IMR-90 (cell line): Measurements from ENCODE around the gene TMEM131. TPM values are rescaled to one million over a fixed set of nuclear protein-coding genes. Genes with fewer than 3 reads are reported as not detected.
A peak's percentile ranks its signal among the peaks of the same experiment; 100 is the strongest.

Experiments
- ATAC-seq: fragments of 200-7000 bp; cut with Tn5 transposase; 2 replicates; pipeline ENCODE4 v1.9.1; 2020; ENCODE audit warnings: low read depth, mild to moderate bottlenecking, moderate library complexity
- BruUV-seq: library from RNA; stranded (reverse); fragments of 400-500 nt; replicated peaks from 2 replicates; lab custom pipeline; 2021; lab: Mats Ljungman, UMichigan
- CTCF ChIA-PET: fragments of 300-600 bp; formaldehyde crosslinking; extraction: SDS; loops from one replicate; lab custom pipeline; 2021; ENCODE audit warnings: antibody characterized with exemption; lab: Yijun Ruan, JAX
- POLR2A ChIA-PET: fragments of 300-600 bp; sonication (Branson Sonifier 250); formaldehyde crosslinking; loops from one replicate; lab custom pipeline; 2022; ENCODE audit warnings: antibody characterized with exemption; ENCODE audit not compliant: unreplicated experiment; lab: Charles Lee
- DNase-seq: peaks from one replicate; pipeline ENCODE4 v3.0.0; 2013
- H2AFZ ChIP-seq: replicated peaks from 2 replicates; pipeline ENCODE3; 2013; ENCODE audit warnings: low read length, mild to moderate bottlenecking; ENCODE audit not compliant: poor library complexity
- H2AK5ac ChIP-seq: 2 replicates; pipeline ENCODE4 v1.6.1; 2013; ENCODE audit warnings: low read depth, low read length, inconsistent platforms
- H2AK9ac ChIP-seq: replicated peaks from 2 replicates; pipeline ENCODE3; 2013; ENCODE audit warnings: mild to moderate bottlenecking, low read depth, low read length, moderate library complexity; ENCODE audit not compliant: poor library complexity
- H2BK120ac ChIP-seq: 2 replicates; pipeline ENCODE4 v1.6.1; 2013; ENCODE audit warnings: low read depth, low read length, inconsistent platforms
- H2BK15ac ChIP-seq: 3 replicates; pipeline ENCODE4 v1.6.1; 2013; ENCODE audit warnings: low read depth, low read length, inconsistent platforms
- H2BK20ac ChIP-seq: 2 replicates; pipeline ENCODE4 v1.6.1; 2013; ENCODE audit warnings: low read depth, mild to moderate bottlenecking, inconsistent platforms, low read length, moderate library complexity
- H2BK5ac ChIP-seq: 2 replicates; pipeline ENCODE4 v1.6.1; 2013; ENCODE audit warnings: mild to moderate bottlenecking, low read depth, low read length, inconsistent platforms; ENCODE audit not compliant: poor library complexity, severe bottlenecking
- H3K14ac ChIP-seq: replicated peaks from 2 replicates; pipeline ENCODE4 v1.6.1; 2013; ENCODE audit warnings: low read depth, low read length, inconsistent platforms
- H3K18ac ChIP-seq: 2 replicates; pipeline ENCODE4 v1.6.1; 2013; ENCODE audit warnings: low read depth, low read length, control low read depth
- H3K23ac ChIP-seq: 2 replicates; pipeline ENCODE4 v1.6.1; 2013; ENCODE audit warnings: low read depth, low read length, inconsistent platforms
- H3K27ac ChIP-seq: 2 replicates; pipeline ENCODE4 v1.5.1; 2013; ENCODE audit warnings: mild to moderate bottlenecking, control low read depth, low read length; ENCODE audit not compliant: insufficient read depth
- H3K27me3 ChIP-seq: 2 replicates; pipeline ENCODE4 v1.6.1; 2013; ENCODE audit warnings: low read length; ENCODE audit not compliant: control insufficient read depth, insufficient read depth
- H3K36me3 ChIP-seq: 2 replicates; pipeline ENCODE4 v1.6.1; 2013; ENCODE audit warnings: low read length, mixed read lengths; ENCODE audit not compliant: control insufficient read depth, insufficient read depth
- H3K4ac ChIP-seq: 2 replicates; pipeline ENCODE4 v1.6.1; 2013; ENCODE audit warnings: low read depth, low read length, inconsistent platforms
- H3K4me1 ChIP-seq: 2 replicates; pipeline ENCODE4 v1.6.1; 2013; ENCODE audit warnings: low read length, mixed read lengths; ENCODE audit not compliant: control insufficient read depth, insufficient read depth
- H3K4me2 ChIP-seq: 2 replicates; pipeline ENCODE4 v1.6.1; 2013; ENCODE audit warnings: low read depth, mild to moderate bottlenecking, control low read depth, low read length, moderate library complexity
- H3K4me3 ChIP-seq: 2 replicates; pipeline ENCODE4 v1.5.1; 2013; ENCODE audit warnings: low read depth, mild to moderate bottlenecking, control low read depth, low read length, moderate library complexity; ENCODE audit not compliant: insufficient read depth
- H3K56ac ChIP-seq: 2 replicates; pipeline ENCODE4 v1.6.1; 2013; ENCODE audit warnings: low read length, inconsistent platforms; ENCODE audit not compliant: insufficient read depth; ENCODE audit errors: extremely low read depth
- H3K79me1 ChIP-seq, 2 experiments: 2 replicates each; pipeline ENCODE4 v1.6.1; 2013; ENCODE audit warnings: low read length in 2 of 2, inconsistent platforms in 1 of 2, low read depth in 1 of 2
- H3K9ac ChIP-seq: 2 replicates; pipeline ENCODE4 v1.6.1; 2013; ENCODE audit warnings: low read depth, low read length, control low read depth
- H3K9me1 ChIP-seq: 2 replicates; pipeline ENCODE4 v1.6.1; 2013; ENCODE audit warnings: low read length, inconsistent platforms; ENCODE audit not compliant: insufficient read depth
- H3K9me3 ChIP-seq: 2 replicates; pipeline ENCODE4 v1.6.1; 2013; ENCODE audit warnings: low read length; ENCODE audit not compliant: control insufficient read depth, insufficient read depth
- H4K20me1 ChIP-seq: 2 replicates; pipeline ENCODE4 v1.6.1; 2013; ENCODE audit warnings: low read length, inconsistent platforms; ENCODE audit not compliant: insufficient read depth
- H4K5ac ChIP-seq: 2 replicates; pipeline ENCODE4 v1.6.1; 2013; ENCODE audit warnings: mild to moderate bottlenecking, low read depth, low read length, control low read depth
- H4K8ac ChIP-seq, 2 experiments: 2 replicates each; pipeline ENCODE4 v1.6.1; 2013; ENCODE audit warnings: low read depth in 2 of 2, low read length in 2 of 2, control low read depth in 1 of 2, inconsistent platforms in 1 of 2
- H4K91ac ChIP-seq: 2 replicates; pipeline ENCODE4 v1.6.1; 2013; ENCODE audit warnings: low read depth, low read length, inconsistent platforms; ENCODE audit not compliant: insufficient read depth
- MAFK ChIP-seq: IDR thresholded peaks from 2 replicates; pipeline ENCODE4 v1.6.1; 2012; ENCODE audit warnings: low read depth, low read length, improper control_type of control experiment
- SMC3 ChIP-seq: fragments of 150-350 bp; IDR thresholded peaks from 2 replicates; pipeline ENCODE4 v1.6.1; 2016; ENCODE audit warnings: low read depth, mild to moderate bottlenecking, antibody characterized with exemption, low read length, moderate library complexity
- WGBS, 2 experiments: methylation state at CpG; one replicate each; pipeline versions ENCODE4 v1.1.5 to v1.1.7; 2013; ENCODE audit warnings: missing lambda C conversion rate in 2 of 2; ENCODE audit not compliant: insufficient read length in 1 of 2; ENCODE audit errors: extremely low coverage in 2 of 2; 5-methylcytosine and 5-hydroxymethylcytosine counted together
- dilution Hi-C: fragments of 300-500 bp; cut with HindIII; formaldehyde crosslinking; loops from one replicate; pipeline ENCODE4 v1.14.3; 2018; ENCODE audit warnings: low sequenced_read_pairs; ENCODE audit not compliant: unreplicated experiment
- in situ Hi-C: fragments of 300-500 bp; cut with MboI; formaldehyde crosslinking; loops from 3 replicates; pipeline ENCODE4 v1.14.3; 2019; ENCODE audit warnings: low sequenced_read_pairs, inconsistent platforms, mixed read lengths
- intact Hi-C: fragments of 100-400 bp; cut with micrococcal nuclease; formaldehyde crosslinking; loops from 2 replicates; pipeline ENCODE4 v1.10.0; 2022
- polyA plus RNA-seq, 3 experiments: library from polyadenylated mRNA; depleted of rRNA; stranded (reverse); fragments of >200 nt; gene quantifications; 2 replicates each; pipeline ENCODE4 v1.2.3, GENCODE V29; 2012; ENCODE audit warnings: low replicate concordance in 1 of 3
- total RNA-seq: library from RNA; depleted of rRNA; stranded (reverse); fragments of >200 nt; gene quantifications from 2 replicates; pipeline ENCODE4 v1.2.3, GENCODE V29; 2012

Gene TMEM131
- total and polyA plus RNA-seq, 2 of the 4 experiments (the other 2 are of a cell fraction) = 13.3 to 14.0 TPM

DNA sequence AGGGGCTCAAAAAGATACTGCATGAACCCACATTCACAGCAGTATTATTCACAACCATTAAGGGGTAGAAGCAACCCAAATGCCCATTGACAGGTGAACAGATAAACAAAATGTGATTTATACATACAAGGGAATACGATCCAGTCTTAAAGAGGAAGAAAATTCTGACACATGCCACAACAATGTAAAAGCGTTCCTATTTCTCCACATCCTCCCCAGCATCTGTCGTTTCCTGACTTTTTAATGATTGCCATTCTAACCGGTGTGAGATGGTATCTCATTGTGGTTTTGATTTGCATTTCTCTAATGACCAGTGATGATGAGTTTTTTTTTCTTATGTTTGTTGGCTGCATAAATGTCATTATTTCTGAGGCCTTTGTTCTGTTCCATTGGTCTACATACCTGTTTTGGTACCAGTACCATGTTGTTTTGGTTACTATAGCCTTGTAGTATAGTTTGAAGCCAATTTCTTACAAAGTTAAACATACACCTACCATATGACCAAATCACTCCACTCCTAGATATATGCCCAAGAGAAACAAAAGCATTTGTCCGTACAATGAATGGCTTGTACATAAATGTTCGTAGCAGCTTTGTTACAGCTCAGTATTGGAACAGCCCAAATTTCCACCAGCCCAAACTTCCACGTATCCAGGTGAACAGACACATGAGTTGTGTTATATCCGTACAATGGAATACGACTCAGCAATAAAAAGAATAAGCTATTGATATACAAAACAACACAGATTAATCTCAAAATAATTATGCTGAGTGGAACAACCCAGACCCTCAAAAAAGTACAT lies 85.1 kb downstream of the TMEM131 start:
- no peak overlapping the region for H4K91ac ChIP-seq
- H2AK9ac ChIP-seq = no peak overlapping the region
- dilution Hi-C loops = no loop called here
- H2AK5ac ChIP-seq = no peak overlapping the region
- no peak overlapping the region for H3K4ac ChIP-seq
- H4K5ac ChIP-seq = no peak overlapping the region
- no peak overlapping the region for H3K4me2 ChIP-seq
- no peak overlapping the region for H2BK5ac ChIP-seq
- TF ChIP-seq SMC3 (no peak), MAFK (0 out of 2 replicates have a peak, but pooled peaks have one; percentile 15)
- no peak overlapping the region for H3K23ac ChIP-seq
- no CpG with 5 or more reads among the region's 9 CpGs for WGBS, 2 experiments
- ChIA-PET POLR2A (no interaction called here), CTCF (no interaction called here)
- no peak overlapping the region for H2BK120ac ChIP-seq
- no peak for ATAC-seq
- no peak overlapping the region for H2BK20ac ChIP-seq
- peaks cover 2% of the 10 kb centered on the region; the same call in 1 of the 2 replicates for H3K9me3 ChIP-seq
- H4K8ac ChIP-seq = no peak overlapping the region
- no peak overlapping the region for H3K56ac ChIP-seq
- no peak overlapping the region for H3K9ac ChIP-seq
- peaks cover 10% of the 10 kb centered on the region for H3K4me1 ChIP-seq
- peaks cover 7% of the 10 kb centered on the region; the same call in 1 of the 2 replicates for H4K20me1 ChIP-seq
- no peak overlapping the region for H2AFZ ChIP-seq
- H3K14ac ChIP-seq = no peak overlapping the region
- H3K27me3 ChIP-seq = no peaks in the 10 kb centered on the region
- intact Hi-C loops = loop anchor here (5.0 kb wide), 2 partner anchors 42 to 82 kb away; no protein-coding TSS in a partner anchor
- peaks cover 41 to 66% of the 10 kb centered on the region in 2 experiments for H3K79me1 ChIP-seq
- no peak for DNase-seq
- H3K9me1 ChIP-seq = peaks cover 6% of the 10 kb centered on the region
- in situ Hi-C loops = no loop called here
- no peak overlapping the region for H2BK15ac ChIP-seq
- H3K18ac ChIP-seq = no peak overlapping the region
- no peak overlapping the region for H3K27ac ChIP-seq
- BruUV-seq = no TSS peak
- no peak overlapping the region for H3K4me3 ChIP-seq
- peaks cover 6% of the 10 kb centered on the region for H3K36me3 ChIP-seq
